H1 (cell line): ENCODE results near the gene NBPF3. TPM values are rescaled to one million over a fixed set of nuclear protein-coding genes. Genes with fewer than 3 reads are reported as not detected.

ENCODE experiments used
- BACH1 ChIP-seq: IDR thresholded peaks from 2 replicates; pipeline ENCODE4 v1.6.1; 2012; ENCODE audit warnings: low read length, improper control_type of control experiment
- BCL11A ChIP-seq, 2 experiments: IDR thresholded peaks; one replicate each; pipeline ENCODE4 v1.6.1; 2011; ENCODE audit warnings: low read depth in 2 of 2, low read length in 2 of 2, mild to moderate bottlenecking in 2 of 2
- CBX8 ChIP-seq: fragments of 300-800, 300-1000 bp; sonication (generic); IDR thresholded peaks from 2 replicates; pipeline ENCODE4 v1.7.1; 2016; ENCODE audit warnings: low read depth, low read length, borderline replicate concordance
- CREB1 ChIP-seq: IDR thresholded peaks from 2 replicates; pipeline ENCODE4 v1.6.1; 2012; ENCODE audit warnings: inconsistent platforms
- EP300 ChIP-seq, 2 experiments: IDR thresholded peaks; 1 replicate in 1 of 2; 2 replicates in 1 of 2; pipeline ENCODE4 v1.6.1; 2011 to 2012; ENCODE audit warnings: low read depth in 2 of 2, low read length in 2 of 2, mild to moderate bottlenecking in 2 of 2, borderline replicate concordance in 1 of 2, inconsistent platforms in 1 of 2, moderate library complexity in 1 of 2
- KDM4A ChIP-seq: IDR thresholded peaks from one replicate; pipeline ENCODE4 v1.7.1; 2012; ENCODE audit warnings: low read depth, mild to moderate bottlenecking, moderate library complexity, low read length, inconsistent platforms; ENCODE audit not compliant: severe bottlenecking
- KDM5A ChIP-seq: fragments of 200-600 bp; IDR thresholded peaks from 2 replicates; pipeline ENCODE4 v1.7.1; 2012; ENCODE audit warnings: mild to moderate bottlenecking, low read length, inconsistent platforms, mixed read lengths
- RNF2 ChIP-seq: fragments of 200-900, 300-1000 bp; sonication (generic); IDR thresholded peaks from 2 replicates; pipeline ENCODE4 v1.7.1; 2016; ENCODE audit warnings: borderline replicate concordance, low read depth, mild to moderate bottlenecking, antibody characterized with exemption, low read length; ENCODE audit not compliant: poor library complexity, severe bottlenecking; ENCODE audit errors: missing control alignments
- SP4 ChIP-seq: IDR thresholded peaks from 2 replicates; pipeline ENCODE4 v1.6.1; 2012; ENCODE audit warnings: low read length, inconsistent platforms
- TCF12 ChIP-seq: IDR thresholded peaks from 2 replicates; pipeline ENCODE4 v1.6.1; 2011; ENCODE audit warnings: low read depth, mild to moderate bottlenecking, low read length
- polyA plus RNA-seq, 7 experiments: library from polyadenylated mRNA; depleted of rRNA in 3 of 7; stranded (reverse) in 5 of 7; unstranded in 2 of 7; fragments of >200 nt in 5 of 7; fragments of 200-250 nt in 2 of 7; gene quantifications; 1 replicate in 5 of 7; 2 replicates in 1 of 7; 4 replicates in 1 of 7; pipeline versions ENCODE4 v1.2.1 to v1.2.3, GENCODE V29; 2011 to 2013; ENCODE audit warnings: missing spikeins in 2 of 7, mixed read lengths in 2 of 7
- total RNA-seq: library from RNA; stranded (reverse); fragmentation: NEBNext Ultra II Directional; extraction: Animal tissue kit (Norgen Biotek cat#: 25700); gene quantifications from 2 replicates; pipeline ENCODE4 v1.2.1, GENCODE V29; 2021
- TF ChIP-seq, protein P1 (sequence below): IDR thresholded peaks from 2 replicates; pipeline ENCODE4 v1.6.1; 2011; ENCODE audit warnings: low read length, improper control_type of control experiment
- TF ChIP-seq, protein P2 (sequence below), 3 experiments: IDR thresholded peaks; 1 replicate in 2 of 3; 2 replicates in 1 of 3; pipeline versions ENCODE4 v1.5.1 to v1.6.1; 2011; ENCODE audit warnings: low read length in 3 of 3, mild to moderate bottlenecking in 3 of 3, inconsistent platforms in 2 of 3, low read depth in 1 of 3, moderate library complexity in 1 of 3; ENCODE audit not compliant: insufficient read depth in 1 of 3; ENCODE audit errors: control extremely low read depth in 1 of 3

The NBPF3 gene
- total and polyA plus RNA-seq, 2 of the 8 experiments (the other 6 are each of a cell fraction or from before 2014, with no cell fraction given), result 3.8 to 4.3 TPM

DNA sequence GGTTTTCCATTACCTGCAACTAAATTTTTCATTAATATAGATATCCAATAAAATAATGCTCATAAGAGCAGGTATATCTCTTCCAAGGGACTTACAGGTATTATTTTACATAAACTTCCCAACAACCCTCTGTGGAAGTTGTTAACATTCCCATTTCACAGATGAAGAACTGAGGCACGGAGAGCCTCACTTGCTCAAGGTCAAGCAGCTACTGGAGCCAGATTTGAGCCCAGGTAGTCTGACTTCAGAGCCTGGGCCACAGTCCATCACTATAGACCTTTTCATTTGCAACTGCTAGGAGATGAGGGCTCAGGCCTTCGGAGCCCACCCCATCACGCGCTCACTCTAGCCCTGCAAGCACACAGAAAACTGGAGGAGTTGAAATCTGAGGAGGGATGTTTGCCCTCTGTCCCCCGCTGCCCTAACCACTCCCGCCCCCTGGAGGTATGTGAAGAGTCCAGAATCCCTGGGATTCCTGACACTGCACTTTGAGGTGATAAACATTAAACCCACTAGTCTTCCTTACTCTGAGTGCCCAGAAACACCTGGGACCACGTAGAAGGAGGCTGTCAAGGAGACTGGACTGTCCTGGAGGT is 57.6 kb downstream of the NBPF3 start (continued):
- TF ChIP-seq BACH1, result peak; percentile 65
- TF ChIP-seq CREB1, result no peak
- no peak for TF ChIP-seq BCL11A (IDR thresholded peaks at IDR 0.05; ENCODE audit: low read depth in 2 of 2, low read length in 2 of 2)
- no peak for TF ChIP-seq TCF12
- TF ChIP-seq EP300 (IDR thresholded peaks at IDR 0.05; ENCODE audit: borderline replicate concordance in 1 of 2, low read depth in 2 of 2, low read length in 2 of 2), result no peak
- no peak for TF ChIP-seq SP4
- TF ChIP-seq, protein P1, sequence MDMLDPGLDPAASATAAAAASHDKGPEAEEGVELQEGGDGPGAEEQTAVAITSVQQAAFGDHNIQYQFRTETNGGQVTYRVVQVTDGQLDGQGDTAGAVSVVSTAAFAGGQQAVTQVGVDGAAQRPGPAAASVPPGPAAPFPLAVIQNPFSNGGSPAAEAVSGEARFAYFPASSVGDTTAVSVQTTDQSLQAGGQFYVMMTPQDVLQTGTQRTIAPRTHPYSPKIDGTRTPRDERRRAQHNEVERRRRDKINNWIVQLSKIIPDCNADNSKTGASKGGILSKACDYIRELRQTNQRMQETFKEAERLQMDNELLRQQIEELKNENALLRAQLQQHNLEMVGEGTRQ, result no peak
- no peak for TF ChIP-seq CBX8
- TF ChIP-seq KDM5A, result no peak
- TF ChIP-seq RNF2, result no peak
- TF ChIP-seq, protein P2, sequence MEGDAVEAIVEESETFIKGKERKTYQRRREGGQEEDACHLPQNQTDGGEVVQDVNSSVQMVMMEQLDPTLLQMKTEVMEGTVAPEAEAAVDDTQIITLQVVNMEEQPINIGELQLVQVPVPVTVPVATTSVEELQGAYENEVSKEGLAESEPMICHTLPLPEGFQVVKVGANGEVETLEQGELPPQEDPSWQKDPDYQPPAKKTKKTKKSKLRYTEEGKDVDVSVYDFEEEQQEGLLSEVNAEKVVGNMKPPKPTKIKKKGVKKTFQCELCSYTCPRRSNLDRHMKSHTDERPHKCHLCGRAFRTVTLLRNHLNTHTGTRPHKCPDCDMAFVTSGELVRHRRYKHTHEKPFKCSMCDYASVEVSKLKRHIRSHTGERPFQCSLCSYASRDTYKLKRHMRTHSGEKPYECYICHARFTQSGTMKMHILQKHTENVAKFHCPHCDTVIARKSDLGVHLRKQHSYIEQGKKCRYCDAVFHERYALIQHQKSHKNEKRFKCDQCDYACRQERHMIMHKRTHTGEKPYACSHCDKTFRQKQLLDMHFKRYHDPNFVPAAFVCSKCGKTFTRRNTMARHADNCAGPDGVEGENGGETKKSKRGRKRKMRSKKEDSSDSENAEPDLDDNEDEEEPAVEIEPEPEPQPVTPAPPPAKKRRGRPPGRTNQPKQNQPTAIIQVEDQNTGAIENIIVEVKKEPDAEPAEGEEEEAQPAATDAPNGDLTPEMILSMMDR (IDR thresholded peaks at IDR 0.05; ENCODE audit: control extremely low read depth in 1 of 3, insufficient read depth in 1 of 3, low read depth in 1 of 3, low read length in 3 of 3), result peak; percentile 45 to 51 (median 49)
- TF ChIP-seq KDM4A, result no peak
